ENCODE results near the gene TBL1XR1. TPM values are rescaled to one million over a fixed set of nuclear protein-coding genes. Genes with fewer than 3 reads are reported as not detected.
"Not testable (repeated sequence)": the region's sequence is repeated elsewhere in the genome, so short reads cannot be mapped to it uniquely, and the experiment has no call there.

The TBL1XR1 gene
- total RNA-seq, 1 donor from 2014 or later: 155 TPM

DNA sequence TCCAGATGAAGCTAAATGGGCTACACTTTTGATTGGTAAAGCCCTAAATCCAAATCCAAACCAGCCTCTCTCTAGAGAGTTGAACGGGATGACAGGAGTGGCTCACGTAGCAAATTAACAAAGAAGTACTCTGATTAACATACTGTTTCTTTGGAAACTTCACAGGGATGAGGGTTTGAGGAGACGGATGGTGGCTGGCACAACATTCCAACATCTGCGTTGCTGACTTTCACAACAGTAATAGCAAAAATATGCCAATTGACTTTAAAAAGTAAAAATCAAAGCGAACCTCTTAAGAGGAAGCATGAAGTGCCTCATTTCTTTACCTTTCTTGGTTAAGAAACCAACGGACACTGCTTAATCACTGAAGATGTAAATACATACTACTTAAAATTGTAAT, 181.4 kb downstream of the TBL1XR1 start:
- TF ChIP-seq, protein P1, sequence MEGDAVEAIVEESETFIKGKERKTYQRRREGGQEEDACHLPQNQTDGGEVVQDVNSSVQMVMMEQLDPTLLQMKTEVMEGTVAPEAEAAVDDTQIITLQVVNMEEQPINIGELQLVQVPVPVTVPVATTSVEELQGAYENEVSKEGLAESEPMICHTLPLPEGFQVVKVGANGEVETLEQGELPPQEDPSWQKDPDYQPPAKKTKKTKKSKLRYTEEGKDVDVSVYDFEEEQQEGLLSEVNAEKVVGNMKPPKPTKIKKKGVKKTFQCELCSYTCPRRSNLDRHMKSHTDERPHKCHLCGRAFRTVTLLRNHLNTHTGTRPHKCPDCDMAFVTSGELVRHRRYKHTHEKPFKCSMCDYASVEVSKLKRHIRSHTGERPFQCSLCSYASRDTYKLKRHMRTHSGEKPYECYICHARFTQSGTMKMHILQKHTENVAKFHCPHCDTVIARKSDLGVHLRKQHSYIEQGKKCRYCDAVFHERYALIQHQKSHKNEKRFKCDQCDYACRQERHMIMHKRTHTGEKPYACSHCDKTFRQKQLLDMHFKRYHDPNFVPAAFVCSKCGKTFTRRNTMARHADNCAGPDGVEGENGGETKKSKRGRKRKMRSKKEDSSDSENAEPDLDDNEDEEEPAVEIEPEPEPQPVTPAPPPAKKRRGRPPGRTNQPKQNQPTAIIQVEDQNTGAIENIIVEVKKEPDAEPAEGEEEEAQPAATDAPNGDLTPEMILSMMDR (conservative IDR thresholded peaks at IDR 0.05): no peak
- DNase-seq (ENCODE audit: extremely low spot score, unreplicated experiment): no peak
- Mint-ChIP-seq H3K4me1 (ENCODE audit: unreplicated experiment) (peaks cover 6% of the 10 kb centered on the region), H3K36me3 (peaks cover 20% of the 10 kb centered on the region), H3K4me3 (no peak overlapping the region), H3K9me3 (no peaks in the 10 kb centered on the region), H3K27me3 (no peaks in the 10 kb centered on the region), H3K27ac (no peak overlapping the region)

DNA sequence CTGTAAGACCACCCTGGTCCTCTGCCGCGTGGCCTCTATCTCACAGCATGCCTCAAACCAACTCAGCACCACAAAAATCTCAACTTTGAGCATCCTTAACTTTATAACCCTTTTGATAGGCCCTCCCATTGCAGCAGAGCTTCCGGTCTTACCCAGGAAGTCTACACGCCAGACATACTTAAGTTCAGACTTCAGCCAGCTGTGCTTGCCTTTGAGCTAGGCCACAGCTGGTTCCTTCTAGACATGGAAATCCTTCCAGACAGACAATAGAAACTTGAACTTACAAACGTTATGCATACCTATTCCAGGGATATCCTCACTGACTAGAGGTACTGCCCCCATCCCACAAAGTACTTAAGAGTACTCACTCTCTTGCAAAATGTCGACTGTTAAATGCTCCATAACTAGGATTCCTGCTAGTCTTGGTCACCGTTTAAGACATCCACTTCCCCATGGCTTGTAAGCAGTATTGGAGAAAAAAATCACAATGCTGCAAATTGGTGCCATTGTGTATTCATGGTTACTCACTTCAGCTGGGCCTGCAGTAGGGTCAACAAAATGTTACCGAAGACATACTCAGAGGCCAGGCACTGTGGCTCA, 183.5 kb downstream of the TBL1XR1 start:
- H3K27ac Mint-ChIP-seq: no peak overlapping the region
- H3K27me3 Mint-ChIP-seq: no peaks in the 10 kb centered on the region
- DNase-seq (ENCODE audit: extremely low spot score, unreplicated experiment): no peak
- no peaks in the 10 kb centered on the region for H3K4me1 Mint-ChIP-seq (ENCODE audit: unreplicated experiment)
- peaks cover 14% of the 10 kb centered on the region for H3K36me3 Mint-ChIP-seq
- H3K9me3 Mint-ChIP-seq: no peaks in the 10 kb centered on the region
- no peak overlapping the region for H3K4me3 Mint-ChIP-seq
- TF ChIP-seq, protein P1 (conservative IDR thresholded peaks at IDR 0.05): no peak

DNA sequence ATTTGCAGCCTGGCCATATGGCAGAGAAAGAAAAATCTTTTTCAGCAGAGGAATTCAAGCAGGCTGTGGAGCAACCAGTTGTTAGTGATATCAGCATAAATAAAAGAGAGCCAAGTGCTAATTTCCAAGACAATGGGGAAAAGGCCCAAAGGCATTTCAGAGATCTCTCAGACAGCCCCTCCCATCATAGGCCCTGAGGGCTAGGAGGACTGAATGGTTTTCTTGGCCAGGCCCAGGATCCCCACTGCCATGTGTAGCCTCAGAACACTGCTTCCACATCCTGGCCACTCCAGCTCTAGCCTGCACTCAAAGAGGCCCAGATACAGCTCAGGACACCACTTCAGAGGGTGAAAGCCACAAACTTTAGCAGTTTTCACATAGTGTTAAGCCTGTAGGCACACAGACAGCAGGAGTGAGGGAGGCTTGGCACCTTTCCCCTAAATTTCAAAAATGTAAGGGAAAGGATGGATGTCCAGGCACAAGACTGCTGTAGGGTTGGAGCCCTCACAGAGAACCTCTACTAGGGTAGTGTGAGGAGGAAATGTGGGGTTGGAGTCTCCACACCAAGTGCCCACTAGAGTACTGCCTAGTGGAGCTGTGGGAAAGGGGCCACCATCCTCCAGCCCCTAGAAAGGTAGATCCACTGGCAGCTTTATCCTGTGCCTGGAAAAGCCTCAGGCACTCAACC, 191.4 kb downstream of the TBL1XR1 start:
- Mint-ChIP-seq H3K36me3 (peaks cover 7% of the 10 kb centered on the region), H3K4me1 (ENCODE audit: unreplicated experiment) (no peaks in the 10 kb centered on the region), H3K27ac (no peak overlapping the region), H3K4me3 (no peak overlapping the region), H3K27me3 (no peaks in the 10 kb centered on the region), H3K9me3 (peaks cover 24% of the 10 kb centered on the region)
- DNase-seq (ENCODE audit: extremely low spot score, unreplicated experiment): no peak
- TF ChIP-seq, protein P1 (conservative IDR thresholded peaks at IDR 0.05): no peak

DNA sequence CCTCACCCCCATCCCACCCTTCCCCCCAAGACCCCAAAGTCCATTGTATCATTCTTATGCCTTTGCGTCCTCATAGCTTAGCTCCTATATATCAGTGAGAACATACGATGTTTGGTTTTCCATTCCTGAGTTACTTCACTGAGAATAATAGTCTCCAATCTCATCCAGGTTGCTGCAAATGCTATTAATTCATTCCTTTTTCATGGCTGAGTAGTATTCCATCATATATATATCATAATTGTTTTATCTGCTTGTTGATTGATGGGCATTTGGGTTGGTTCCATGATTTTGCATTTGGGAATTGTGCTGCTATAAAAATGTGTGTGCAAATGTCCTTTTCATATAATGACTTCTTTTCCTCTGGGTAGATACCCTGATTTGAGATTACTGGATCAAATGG, 197.1 kb downstream of the TBL1XR1 start:
- H3K36me3 Mint-ChIP-seq; H3K27ac Mint-ChIP-seq; H3K27me3 Mint-ChIP-seq; H3K4me3 Mint-ChIP-seq; DNase-seq (ENCODE audit: extremely low spot score, unreplicated experiment); H3K4me1 Mint-ChIP-seq (ENCODE audit: unreplicated experiment): not testable (repeated sequence)
- H3K9me3 Mint-ChIP-seq: peaks cover 19% of the 10 kb centered on the region

DNA sequence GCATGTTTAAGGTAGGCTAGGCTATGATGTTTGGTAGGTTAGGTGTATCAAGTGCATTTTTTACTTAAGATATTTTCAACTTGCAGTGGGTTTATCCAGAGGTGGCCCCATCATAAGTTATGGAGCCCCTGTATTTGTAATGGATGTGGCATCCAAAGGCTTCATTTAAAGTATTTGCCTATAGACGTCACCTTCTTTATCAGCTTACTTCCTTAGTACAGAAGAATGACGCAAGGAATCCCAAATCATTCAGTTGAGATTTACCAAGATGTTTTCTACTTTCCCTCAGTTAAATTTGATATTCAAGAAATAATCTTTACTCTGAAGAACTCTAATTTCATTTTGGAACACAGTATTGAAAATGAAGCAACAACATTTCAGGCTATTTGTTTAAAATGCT, 201.3 kb downstream of the TBL1XR1 start:
- Mint-ChIP-seq H3K27ac (no peak overlapping the region), H3K9me3 (peaks cover 27% of the 10 kb centered on the region), H3K27me3 (no peaks in the 10 kb centered on the region), H3K4me1 (ENCODE audit: unreplicated experiment) (no peaks in the 10 kb centered on the region), H3K36me3 (peaks cover 6% of the 10 kb centered on the region), H3K4me3 (no peak overlapping the region)
- no peak for DNase-seq (ENCODE audit: extremely low spot score, unreplicated experiment)
- TF ChIP-seq, protein P1 (conservative IDR thresholded peaks at IDR 0.05): no peak

Data from type B pancreatic cell (in vitro differentiated cells).